Measurements from ENCODE around the gene C1orf174. TPM values are rescaled to one million over a fixed set of nuclear protein-coding genes. Genes with fewer than 3 reads are reported as not detected.

Gene C1orf174
- total RNA-seq, 2 donors from 2014 or later: 17.1 to 22.3 TPM

GRCh38 chr1:3912809-3913685 lies 13.0 kb upstream of the C1orf174 start:
- no peak for ATAC-seq
- DNase-seq: no peak
- intact Hi-C loops (cut with DNase I, micrococcal nuclease): no loop called here

GRCh38 chr1:3911981-3912808 lies 12.1 kb upstream of the C1orf174 start:
- intact Hi-C loops (cut with DNase I, micrococcal nuclease): no loop called here
- ATAC-seq (no peak), DNase-seq (no peak)

- ATAC-seq: peak; percentile 88
- intact Hi-C loops (cut with DNase I, micrococcal nuclease): no loop called here
- peak; percentile 61 to 88 for DNase-seq
Measured at GRCh38 chr1:3910857-3911845, 11.1 kb upstream of the C1orf174 start.

- no peak for ATAC-seq
- intact Hi-C loops (cut with DNase I, micrococcal nuclease): no loop called here
- DNase-seq: no peak
Measured at GRCh38 chr1:3910049-3910731, 10.1 kb upstream of the C1orf174 start.

- no peak for ATAC-seq
- DNase-seq: no peak
- intact Hi-C loops (cut with DNase I, micrococcal nuclease): no loop called here
Measured at GRCh38 chr1:3909615-3910014, 9.5 kb upstream of the C1orf174 start.

GRCh38 chr1:3908886-3909517 lies 8.9 kb upstream of the C1orf174 start:
- DNase-seq (no peak), ATAC-seq (no peak)
- intact Hi-C loops (cut with DNase I, micrococcal nuclease): no loop called here

GRCh38 chr1:3907621-3908165 lies 7.6 kb upstream of the C1orf174 start:
- DNase-seq: no peak
- intact Hi-C loops (cut with DNase I, micrococcal nuclease): no loop called here

GRCh38 chr1:3907031-3907534 lies 7.0 kb upstream of the C1orf174 start:
- DNase-seq: no peak
- intact Hi-C loops (cut with DNase I, micrococcal nuclease): no loop called here
- peak; percentile 34 for ATAC-seq

More at GRCh38 chr1:3907621-3908165, 7.6 kb upstream of the C1orf174 start:
- ATAC-seq: no peak

- DNase-seq: no peak
- intact Hi-C loops (cut with DNase I, micrococcal nuclease): no loop called here
- ATAC-seq: no peak
Measured at GRCh38 chr1:3906672-3907020, 6.6 kb upstream of the C1orf174 start.

GRCh38 chr1:3905953-3906671 lies 6.0 kb upstream of the C1orf174 start:
- no peak for DNase-seq
- intact Hi-C loops (cut with DNase I, micrococcal nuclease): no loop called here
- ATAC-seq: no peak

- no peak for DNase-seq
- intact Hi-C loops (cut with DNase I, micrococcal nuclease): no loop called here
- ATAC-seq: no peak
Measured at GRCh38 chr1:3905266-3905952, 5.3 kb upstream of the C1orf174 start.

GRCh38 chr1:3904843-3905185 lies 4.7 kb upstream of the C1orf174 start:
- intact Hi-C loops (cut with DNase I, micrococcal nuclease): no loop called here
- ATAC-seq (no peak), DNase-seq (no peak)

GRCh38 chr1:3904006-3904842 lies 4.2 kb upstream of the C1orf174 start:
- no peak for DNase-seq
- intact Hi-C loops (cut with DNase I, micrococcal nuclease): no loop called here
- ATAC-seq: no peak

GRCh38 chr1:3903141-3904005 lies 3.3 kb upstream of the C1orf174 start:
- peak; percentile 45 to 64 for DNase-seq
- intact Hi-C loops (cut with DNase I, micrococcal nuclease): no loop called here
- ATAC-seq: no peak

All from left colon (tissue), 2 donors.